Vagina (tissue), 2 donors: ENCODE data around the gene SHC4.

ENCODE experiments used
- CTCF ChIP-seq, 3 experiments: fragments of 450-650 bp in 2 of 3; fragments of 200-600 bp in 1 of 3; sonication (generic) in 1 of 3; IDR thresholded peaks; one replicate each; pipeline ENCODE4 v1.5.1; 2017 to 2019; ENCODE audit warnings: antibody characterized with exemption in 3 of 3, mild to moderate bottlenecking in 2 of 3, moderate library complexity in 2 of 3
- POLR2A ChIP-seq, 2 donors: fragments of 450-650 bp; IDR thresholded peaks; one replicate each; pipeline ENCODE4 v1.6.1; 2017; ENCODE audit warnings: antibody characterized with exemption in 2 of 2, mild to moderate bottlenecking in 2 of 2, moderate library complexity in 2 of 2

- TF ChIP-seq CTCF (IDR thresholded peaks at IDR 0.05), result no peak
- TF ChIP-seq POLR2A (IDR thresholded peaks at IDR 0.05), result no peak
Measured at GRCh38 chr15:48850648-48851047, 113.1 kb downstream of the SHC4 start.
